Transverse colon (tissue), 4 donors: ENCODE results near the gene RNF10.

ENCODE experiments used
- POLR2A ChIP-seq: fragments of 450-650 bp; IDR thresholded peaks from one replicate; pipeline ENCODE4 v1.6.1; 2016; ENCODE audit warnings: antibody characterized with exemption, mild to moderate bottlenecking, moderate library complexity
- POLR2AphosphoS5 ChIP-seq, 3 donors: sonication (generic); formaldehyde crosslinking; IDR thresholded peaks; one replicate each; pipeline ENCODE4 v1.6.1; 2016; ENCODE audit warnings: antibody characterized with exemption in 3 of 3
- TF ChIP-seq, protein P1 (sequence below), 5 experiments: fragments of 200-600 bp in 3 of 5; fragments of 450-650 bp in 2 of 5; sonication (generic) in 3 of 5; IDR thresholded peaks; 1 replicate in 2 of 5; 2 replicates in 3 of 5; pipeline ENCODE4 v1.5.1; 2016 to 2017; ENCODE audit warnings: antibody characterized with exemption in 5 of 5, inconsistent platforms in 3 of 5, mild to moderate bottlenecking in 2 of 5, moderate library complexity in 1 of 5

DNA sequence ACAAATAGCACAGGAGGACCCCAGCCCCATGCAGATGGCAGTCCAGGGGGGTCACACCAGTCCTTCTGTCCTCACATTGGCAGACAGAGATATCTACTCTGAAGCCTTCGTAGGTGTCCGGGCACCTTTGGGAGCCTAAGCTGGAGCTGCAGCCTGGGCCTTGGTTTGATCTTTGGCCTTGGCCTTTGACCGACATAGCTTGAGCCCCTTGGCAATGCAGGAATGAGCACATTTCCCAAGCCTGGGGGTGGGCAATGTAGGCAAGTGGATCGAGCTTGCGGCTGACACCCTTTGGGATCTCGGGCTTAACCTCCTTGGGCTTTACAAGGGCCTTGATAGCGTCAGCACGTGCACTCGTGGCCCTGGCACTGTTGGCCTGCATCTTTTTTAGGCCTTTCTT, 11.6 kb upstream of the RNF10 start:
- no peak for TF ChIP-seq POLR2AphosphoS5 (IDR thresholded peaks at IDR 0.05)
- no peak for TF ChIP-seq POLR2A
- TF ChIP-seq, protein P1, sequence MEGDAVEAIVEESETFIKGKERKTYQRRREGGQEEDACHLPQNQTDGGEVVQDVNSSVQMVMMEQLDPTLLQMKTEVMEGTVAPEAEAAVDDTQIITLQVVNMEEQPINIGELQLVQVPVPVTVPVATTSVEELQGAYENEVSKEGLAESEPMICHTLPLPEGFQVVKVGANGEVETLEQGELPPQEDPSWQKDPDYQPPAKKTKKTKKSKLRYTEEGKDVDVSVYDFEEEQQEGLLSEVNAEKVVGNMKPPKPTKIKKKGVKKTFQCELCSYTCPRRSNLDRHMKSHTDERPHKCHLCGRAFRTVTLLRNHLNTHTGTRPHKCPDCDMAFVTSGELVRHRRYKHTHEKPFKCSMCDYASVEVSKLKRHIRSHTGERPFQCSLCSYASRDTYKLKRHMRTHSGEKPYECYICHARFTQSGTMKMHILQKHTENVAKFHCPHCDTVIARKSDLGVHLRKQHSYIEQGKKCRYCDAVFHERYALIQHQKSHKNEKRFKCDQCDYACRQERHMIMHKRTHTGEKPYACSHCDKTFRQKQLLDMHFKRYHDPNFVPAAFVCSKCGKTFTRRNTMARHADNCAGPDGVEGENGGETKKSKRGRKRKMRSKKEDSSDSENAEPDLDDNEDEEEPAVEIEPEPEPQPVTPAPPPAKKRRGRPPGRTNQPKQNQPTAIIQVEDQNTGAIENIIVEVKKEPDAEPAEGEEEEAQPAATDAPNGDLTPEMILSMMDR (IDR thresholded peaks at IDR 0.05), result no peak
